Measurements from ENCODE around the gene SLC9A2. TPM values are rescaled to one million over a fixed set of nuclear protein-coding genes. Genes with fewer than 3 reads are reported as not detected.

The SLC9A2 gene
- total and polyA plus RNA-seq, 10 of the 15 experiments (the other 5 are each of a cell fraction or from before 2014, with no cell fraction given) = 0.13 to 1.2 (median 0.79) TPM

DNA sequence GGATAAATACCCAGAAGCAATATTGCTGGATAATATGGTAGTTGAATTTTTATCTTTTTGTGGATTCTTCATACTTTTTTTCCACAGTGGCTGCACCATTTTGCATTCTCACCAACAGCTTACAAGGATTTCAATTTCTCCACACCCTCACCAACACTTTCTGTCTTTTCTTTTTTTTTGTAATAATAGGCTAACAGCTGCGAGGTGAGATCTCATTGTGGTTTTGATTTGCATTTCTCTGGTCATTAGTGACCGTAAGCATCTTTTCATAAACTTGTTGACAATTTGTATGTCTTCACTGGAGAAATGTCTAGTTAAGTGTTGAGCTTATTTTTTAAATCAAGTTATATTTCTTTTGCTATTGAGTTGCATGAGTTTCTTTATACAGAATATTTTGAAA, 17.6 kb upstream of the SLC9A2 start:
- Histone ChIP-seq H3K4me3 (no peak overlapping the region), H3K9ac (ENCODE audit: control insufficient read depth, insufficient read depth, low read length) (no peak overlapping the region), H3K79me2 (ENCODE audit: control insufficient read depth, insufficient read depth, low read length) (no peaks in the 10 kb centered on the region), H4K20me1 (ENCODE audit: control insufficient read depth, insufficient read depth) (no peaks in the 10 kb centered on the region), H3K9me3 (replicated peaks; ENCODE audit: control insufficient read depth, insufficient read depth, low read length) (no peaks in the 10 kb centered on the region), H3K4me2 (ENCODE audit: control insufficient read depth, insufficient read depth) (no peak overlapping the region), H3K4me1 (ENCODE audit: control insufficient read depth, insufficient read depth, low read length) (no peaks in the 10 kb centered on the region), H3K36me3 (ENCODE audit: control insufficient read depth in 2 of 2, insufficient read depth in 2 of 2, low read length in 1 of 2) (no peaks in the 10 kb centered on the region), H3K27me3 (replicated peaks in 1 of 2; ENCODE audit: control insufficient read depth in 2 of 2, insufficient read depth in 2 of 2, low read length in 1 of 2) (no peaks in the 10 kb centered on the region; a peak in 1 of 4 replicates), H2AFZ (ENCODE audit: control insufficient read depth, low read depth, low read length) (no peak overlapping the region), H3K27ac (ENCODE audit: control insufficient read depth, insufficient read depth) (no peak overlapping the region)
- intact Hi-C loops (cut with micrococcal nuclease; ENCODE audit: unreplicated experiment) (no loop called here), in situ Hi-C loops (cut with MboI) (no loop called here)
- no peak for DNase-seq (ENCODE audit: low read depth, low spot score)
- POLR2A ChIA-PET = no interaction called here
- no peak for FAIRE-seq
- SMC1A ChIA-PET (ENCODE audit: uncharacterized antibody, unreplicated experiment) = no interaction called here
- 0% methylated on average over 2 of the region's 2 CpGs for WGBS (ENCODE audit: insufficient coverage, insufficient replicate concordance, low lambda C conversion rate, missing lambda C conversion rate)
- no peak; the same call in 2 of the 3 replicates for ATAC-seq
- CTCF ChIA-PET = interaction anchor here (1.0 to 1.6 kb wide), 2 partner anchors 14 to 129 kb away, joined by 4 read pairs; partner anchors contain the start of gene SLC9A4
- TF ChIP-seq POU2F2 (IDR thresholded peaks at IDR 0.05; ENCODE audit: borderline replicate concordance, low read depth, low read length) = 0 out of 3 replicates have a peak, but pooled peaks have one; percentile 28
- TF ChIP-seq CEBPB (IDR thresholded peaks at IDR 0.05; ENCODE audit: borderline replicate concordance in 1 of 2, low read depth in 2 of 2, low read length in 2 of 2) = no peak
- RAD21 ChIA-PET (ENCODE audit: unreplicated experiment) = no interaction called here
- BruUV-seq (replicated peaks) = no TSS peak

DNA sequence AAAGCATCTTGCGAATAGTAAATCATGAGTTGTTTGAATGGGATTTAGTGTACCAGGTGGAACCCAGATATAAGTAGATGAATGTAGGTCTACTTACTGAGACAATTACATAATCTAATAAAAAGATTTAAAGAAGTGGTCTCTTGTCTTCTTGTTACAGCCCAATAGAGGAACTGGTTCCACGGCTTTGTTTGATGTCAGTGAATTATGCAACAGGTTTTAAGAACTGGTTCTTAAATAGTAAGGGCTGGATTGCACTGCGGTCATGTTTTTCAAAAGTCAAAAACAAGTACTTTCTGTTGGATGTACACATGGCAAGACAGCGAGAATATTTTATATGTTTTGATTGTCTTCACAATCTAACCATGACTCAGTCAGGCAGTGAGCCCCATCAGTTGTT, 15.4 kb upstream of the SLC9A2 start:
- no peaks in the 10 kb centered on the region for H3K9me3 ChIP-seq (replicated peaks; ENCODE audit: control insufficient read depth, insufficient read depth, low read length)
- TF ChIP-seq, protein P1, sequence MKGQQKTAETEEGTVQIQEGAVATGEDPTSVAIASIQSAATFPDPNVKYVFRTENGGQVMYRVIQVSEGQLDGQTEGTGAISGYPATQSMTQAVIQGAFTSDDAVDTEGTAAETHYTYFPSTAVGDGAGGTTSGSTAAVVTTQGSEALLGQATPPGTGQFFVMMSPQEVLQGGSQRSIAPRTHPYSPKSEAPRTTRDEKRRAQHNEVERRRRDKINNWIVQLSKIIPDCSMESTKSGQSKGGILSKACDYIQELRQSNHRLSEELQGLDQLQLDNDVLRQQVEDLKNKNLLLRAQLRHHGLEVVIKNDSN (IDR thresholded peaks at IDR 0.05; ENCODE audit: borderline replicate concordance, extremely low read length, insufficient read depth, low read depth, low read length) = no peak
- TF ChIP-seq SPI1 (IDR thresholded peaks at IDR 0.05; ENCODE audit: borderline replicate concordance, insufficient read depth, low read depth, low read length) = peak; percentile 34; the same call in 1 of the 2 replicates
- H3K27ac ChIP-seq (ENCODE audit: control insufficient read depth, insufficient read depth) = no peak overlapping the region
- ChIA-PET RAD21 (ENCODE audit: unreplicated experiment) (no interaction called here), CTCF (interaction anchor here (0.9 to 2.4 kb wide), 3 partner anchors 11 to 131 kb away, joined by 3 to 15 read pairs (median 6); partner anchors contain the start of gene SLC9A4), POLR2A (no interaction called here), SMC1A (ENCODE audit: uncharacterized antibody, unreplicated experiment) (interaction anchor here (0.7 to 1.0 kb wide), 2 partner anchors 99 to 112 kb away, joined by 3 to 4 read pairs; no protein-coding TSS in a partner anchor)
- H3K4me3 ChIP-seq = no peak overlapping the region
- no peaks in the 10 kb centered on the region for H4K20me1 ChIP-seq (ENCODE audit: control insufficient read depth, insufficient read depth)
- no peaks in the 10 kb centered on the region for H3K79me2 ChIP-seq (ENCODE audit: control insufficient read depth, insufficient read depth, low read length)
- in situ Hi-C loops (cut with MboI) (no loop called here), intact Hi-C loops (cut with micrococcal nuclease; ENCODE audit: unreplicated experiment) (no loop called here)
- no peaks in the 10 kb centered on the region for H3K36me3 ChIP-seq (ENCODE audit: control insufficient read depth in 2 of 2, insufficient read depth in 2 of 2, low read length in 1 of 2)
- H3K9ac ChIP-seq (ENCODE audit: control insufficient read depth, insufficient read depth, low read length) = no peak overlapping the region
- H3K4me1 ChIP-seq (ENCODE audit: control insufficient read depth, insufficient read depth, low read length) = no peaks in the 10 kb centered on the region
- DNase-seq (ENCODE audit: low read depth, low spot score) (no peak), ATAC-seq (no peak), FAIRE-seq (no peak)
- H3K27me3 ChIP-seq (replicated peaks in 1 of 2; ENCODE audit: control insufficient read depth in 2 of 2, insufficient read depth in 2 of 2, low read length in 1 of 2) = no peaks in the 10 kb centered on the region
- H2AFZ ChIP-seq (ENCODE audit: control insufficient read depth, low read depth, low read length) = no peak overlapping the region
- H3K4me2 ChIP-seq (ENCODE audit: control insufficient read depth, insufficient read depth) = no peak overlapping the region
- WGBS (ENCODE audit: insufficient coverage, insufficient replicate concordance, low lambda C conversion rate, missing lambda C conversion rate) = 16% methylated on average over 4 of the region's 4 CpGs
- no TSS peak for BruUV-seq (replicated peaks)

All from GM12878 (cell line).